Aorta (tissue), 5 donors: ENCODE results near the gene PLXNA4. TPM values are rescaled to one million over a fixed set of nuclear protein-coding genes. Genes with fewer than 3 reads are reported as not detected.

Source experiments
- ATAC-seq: fragments of 200-7000 bp; cut with Tn5 transposase; one replicate; pipeline ENCODE4 v1.9.1; 2022; ENCODE audit warnings: moderate library complexity; ENCODE audit not compliant: low FRiP score
- DNase-seq, 2 donors: peaks; one replicate each; pipeline ENCODE4 v3.0.0-alpha.2; 2020
- H3K27ac ChIP-seq, 2 donors: one replicate each; pipeline ENCODE4 v1.5.1; 2013; ENCODE audit warnings: low read length in 2 of 2, mild to moderate bottlenecking in 2 of 2, moderate library complexity in 2 of 2, control low read depth in 1 of 2, inconsistent platforms in 1 of 2, low read depth in 1 of 2
- H3K27me3 ChIP-seq, 2 donors: one replicate each; pipeline ENCODE4 v1.6.1; 2013; ENCODE audit warnings: control low read depth in 1 of 2, low read length in 1 of 2, mild to moderate bottlenecking in 1 of 2, moderate library complexity in 1 of 2; ENCODE audit not compliant: insufficient read depth in 2 of 2, control insufficient read depth in 1 of 2
- H3K36me3 ChIP-seq, 2 donors: one replicate each; pipeline ENCODE4 v1.6.1; 2013; ENCODE audit warnings: control low read depth in 1 of 2, low read length in 1 of 2, mild to moderate bottlenecking in 1 of 2; ENCODE audit not compliant: insufficient read depth in 2 of 2, control insufficient read depth in 1 of 2
- H3K4me1 ChIP-seq, 2 donors: one replicate each; pipeline ENCODE4 v1.6.1; 2013; ENCODE audit warnings: low read length in 2 of 2, control low read depth in 1 of 2, mild to moderate bottlenecking in 1 of 2, moderate library complexity in 1 of 2; ENCODE audit not compliant: insufficient read depth in 2 of 2, control insufficient read depth in 1 of 2
- H3K4me3 ChIP-seq, 2 donors: one replicate each; pipeline ENCODE4 v1.5.1; 2013; ENCODE audit warnings: low read length in 2 of 2, control low read depth in 1 of 2, mild to moderate bottlenecking in 1 of 2
- H3K9me3 ChIP-seq: one replicate; pipeline ENCODE4 v1.6.1; 2013; ENCODE audit warnings: mild to moderate bottlenecking, low read length; ENCODE audit not compliant: control insufficient read depth
- WGBS, 2 donors: extraction: QIAGEN DNeasy Blood & Tissue Kit; methylation state at CpG; one replicate each; pipeline ENCODE4 v1.1.7; 2013; 5-methylcytosine and 5-hydroxymethylcytosine counted together
- intact Hi-C, 2 donors: fragments of 100-400 bp; cut with DNase I; formaldehyde crosslinking; loops; one replicate each; pipeline versions ENCODE4 v1.14.2 to v1.15.0; 2022
- polyA plus RNA-seq, 2 donors: library from polyadenylated mRNA; stranded (reverse); fragments of 200-250 nt; gene quantifications; one replicate each; pipeline ENCODE4 v1.2.3, GENCODE V29; 2013
- total RNA-seq, 2 donors: library from RNA; stranded (reverse); fragmentation: NEBNext Ultra II Directional; extraction: Animal tissue kit (Norgen Biotek cat#: 25700); gene quantifications; one replicate each; pipeline ENCODE4 v1.2.1, GENCODE V29; 2021
- donor health status: healthy with polysubstance abuse.
- donor health status: Bipolar disorder and iron deficiency.
- donor health status: DM: no; HTN: no; CAD: no.
- donor health status: DM: no; HTN: no; CAD: no.
- donor health status: DM: yes; HTN: yes; CAD: no.

Gene PLXNA4
- total and polyA plus RNA-seq, 4 donors: 0.59 to 30.1 (median 12.0) TPM

DNA sequence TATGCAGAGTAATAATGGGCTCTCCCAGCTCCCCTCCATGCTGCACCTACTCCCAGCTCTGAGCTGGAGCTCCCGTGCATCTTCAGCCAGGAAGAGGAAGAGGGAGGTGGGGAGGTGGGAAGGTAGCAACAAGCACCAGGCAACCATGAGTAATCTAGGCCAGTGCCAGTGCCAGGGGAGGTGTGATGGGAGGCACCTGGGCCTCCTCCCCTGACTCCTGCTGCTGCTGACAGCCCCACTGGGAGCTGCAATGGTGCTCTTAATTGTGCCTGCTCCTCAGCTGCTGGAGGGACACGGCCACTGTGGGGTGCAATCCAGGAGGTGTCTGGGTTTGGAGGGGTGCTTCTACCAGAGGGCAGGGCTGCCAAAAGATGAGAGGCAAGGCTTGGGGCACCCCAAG is 243.0 kb downstream of the PLXNA4 start:
- no peak overlapping the region for H3K4me3 ChIP-seq
- no peak for ATAC-seq
- H3K9me3 ChIP-seq: no peaks in the 10 kb centered on the region
- H3K27ac ChIP-seq: no peak overlapping the region
- no peaks in the 10 kb centered on the region for H3K36me3 ChIP-seq
- no peak for DNase-seq
- intact Hi-C loops: no loop called here
- WGBS, 2 donors: 80 to 87% methylated on average over 2 of the region's 2 CpGs
- no peaks in the 10 kb centered on the region for H3K27me3 ChIP-seq
- H3K4me1 ChIP-seq: peaks cover 2 to 7% of the 10 kb centered on the region in 2 donors

DNA sequence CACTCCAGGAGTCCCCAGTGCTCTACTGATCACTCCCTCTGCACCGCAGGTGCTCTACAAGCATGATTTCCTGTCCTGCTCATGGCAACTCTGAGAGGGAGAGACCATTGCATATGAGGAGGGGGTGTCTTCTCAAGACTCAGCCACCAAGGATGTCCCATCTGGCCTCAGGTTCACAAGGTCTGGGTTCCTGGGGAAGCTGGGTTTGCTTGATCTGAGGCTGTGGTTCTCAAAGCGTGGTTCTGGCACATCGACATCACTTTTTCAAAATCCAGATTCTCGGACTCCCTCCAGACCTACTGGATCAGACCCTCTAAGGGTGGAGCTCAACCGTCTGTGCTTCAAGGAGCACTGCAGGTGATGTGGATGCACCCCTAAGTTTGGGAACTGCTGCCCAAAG is 247.5 kb downstream of the PLXNA4 start:
- Histone ChIP-seq H3K36me3 (no peaks in the 10 kb centered on the region), H3K4me1 (no peaks in the 10 kb centered on the region), H3K9me3 (no peaks in the 10 kb centered on the region), H3K4me3 (no peak overlapping the region), H3K27me3 (no peaks in the 10 kb centered on the region), H3K27ac (no peak overlapping the region)
- DNase-seq (no peak), ATAC-seq (no peak)
- intact Hi-C loops: no loop called here
- 86 to 92% methylated on average over 5 of the region's 5 CpGs for WGBS, 2 donors

- intact Hi-C loops: no loop called here
- ATAC-seq: no peak
- 89 to 91% methylated on average over 13 of the region's 13 CpGs for WGBS, 2 donors
Observed at GRCh38 chr7:132328047-132328620, 248.1 kb downstream of the PLXNA4 start.

GRCh38 chr7:132326878-132327589 is 249.2 kb downstream of the PLXNA4 start:
- Histone ChIP-seq H3K27ac (no peak overlapping the region), H3K27me3 (no peaks in the 10 kb centered on the region), H3K9me3 (no peaks in the 10 kb centered on the region), H3K4me1 (no peaks in the 10 kb centered on the region), H3K4me3 (no peak overlapping the region), H3K36me3 (no peaks in the 10 kb centered on the region)
- no peak for DNase-seq
- intact Hi-C loops: no loop called here
- no peak for ATAC-seq
- 96 to 100% methylated on average over 1 of the region's 1 CpG for WGBS, 2 donors

More at GRCh38 chr7:132328047-132328620, 248.1 kb downstream of the PLXNA4 start:
- no peaks in the 10 kb centered on the region for H3K4me1 ChIP-seq
- H3K27me3 ChIP-seq: no peaks in the 10 kb centered on the region
- H3K36me3 ChIP-seq: no peaks in the 10 kb centered on the region
- no peak overlapping the region for H3K27ac ChIP-seq
- no peaks in the 10 kb centered on the region for H3K9me3 ChIP-seq
- no peak for DNase-seq
- H3K4me3 ChIP-seq: no peak overlapping the region

- ATAC-seq: no peak
- no peaks in the 10 kb centered on the region for H3K4me1 ChIP-seq
- 58 to 67% methylated on average over 3 of the region's 3 CpGs for WGBS, 2 donors
- H3K4me3 ChIP-seq: no peak overlapping the region
- DNase-seq: no peak
- no peaks in the 10 kb centered on the region for H3K27me3 ChIP-seq
- intact Hi-C loops: no loop called here
- no peaks in the 10 kb centered on the region for H3K9me3 ChIP-seq
- no peaks in the 10 kb centered on the region for H3K36me3 ChIP-seq
- H3K27ac ChIP-seq: no peak overlapping the region
Observed at GRCh38 chr7:132322970-132323369, 253.3 kb downstream of the PLXNA4 start.

- Histone ChIP-seq H3K4me3 (no peak overlapping the region), H3K36me3 (no peaks in the 10 kb centered on the region), H3K4me1 (no peaks in the 10 kb centered on the region), H3K27me3 (no peaks in the 10 kb centered on the region), H3K27ac (no peak overlapping the region), H3K9me3 (no peaks in the 10 kb centered on the region)
- intact Hi-C loops: no loop called here
- no peak for DNase-seq
- no peak for ATAC-seq
- 72 to 88% methylated on average over 6 of the region's 6 CpGs for WGBS, 2 donors
Observed at GRCh38 chr7:132321387-132321786, 254.9 kb downstream of the PLXNA4 start.

DNA sequence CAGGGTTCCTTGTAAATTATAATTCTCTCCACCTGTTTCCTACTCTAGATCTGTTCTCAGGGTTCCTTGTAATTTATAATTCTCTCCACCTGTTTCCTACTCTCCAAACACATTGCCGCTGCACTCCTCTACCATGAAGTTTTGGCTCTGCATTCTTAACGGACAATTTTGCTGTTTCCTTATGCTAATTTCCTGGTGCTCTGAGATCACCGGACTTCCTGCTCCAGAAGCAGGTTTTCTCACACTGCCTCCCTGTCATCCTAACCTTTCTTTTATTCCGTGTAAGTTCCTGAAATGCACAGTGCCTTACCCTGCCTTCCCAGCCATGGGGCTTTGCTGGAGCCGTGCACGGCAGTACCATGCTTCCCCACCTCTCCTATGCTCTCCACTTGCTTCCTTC is 256.8 kb downstream of the PLXNA4 start:
- H3K36me3 ChIP-seq: no peaks in the 10 kb centered on the region
- H3K9me3 ChIP-seq: no peaks in the 10 kb centered on the region
- H3K27ac ChIP-seq: no peak overlapping the region
- no peaks in the 10 kb centered on the region for H3K27me3 ChIP-seq
- intact Hi-C loops: loop anchor here (2.0 to 5.0 kb wide), 5 partner anchors 73 to 372 kb away; no protein-coding TSS in a partner anchor
- no peak overlapping the region for H3K4me3 ChIP-seq
- DNase-seq (no peak), ATAC-seq (no peak)
- 83% methylated on average over 6 of the region's 6 CpGs for WGBS, 2 donors
- H3K4me1 ChIP-seq: no peaks in the 10 kb centered on the region

GRCh38 chr7:132318352-132319318 is 257.6 kb downstream of the PLXNA4 start:
- Histone ChIP-seq H3K4me3 (no peak overlapping the region), H3K27me3 (no peaks in the 10 kb centered on the region), H3K36me3 (no peaks in the 10 kb centered on the region), H3K9me3 (no peaks in the 10 kb centered on the region), H3K4me1 (no peaks in the 10 kb centered on the region), H3K27ac (no peak overlapping the region)
- intact Hi-C loops: loop anchor here (2.0 to 5.0 kb wide), 5 partner anchors 74 to 371 kb away; no protein-coding TSS in a partner anchor
- WGBS, 2 donors: 16 to 20% methylated on average over 20 of the region's 20 CpGs
- ATAC-seq (peak; percentile 92), DNase-seq (peak; percentile 87 to 96)
